ACHN (cell line): ENCODE data around the gene SLC19A3.
"Not testable (repeated sequence)": the region's sequence is repeated elsewhere in the genome, so short reads cannot be mapped to it uniquely, and the experiment has no call there.

Source experiments
- DNase-seq: peaks from one replicate; pipeline ENCODE4 v3.0.0-alpha.2; 2015
- in situ Hi-C: cut with HindIII; loops from 2 replicates; pipeline ENCODE4 v1.10.0; 2017; ENCODE audit warnings: low sequenced_read_pairs, low pct_ligation_motif_present, low pct_unique_long_range_greater_than_20kb

The SLC19A3 gene

DNA sequence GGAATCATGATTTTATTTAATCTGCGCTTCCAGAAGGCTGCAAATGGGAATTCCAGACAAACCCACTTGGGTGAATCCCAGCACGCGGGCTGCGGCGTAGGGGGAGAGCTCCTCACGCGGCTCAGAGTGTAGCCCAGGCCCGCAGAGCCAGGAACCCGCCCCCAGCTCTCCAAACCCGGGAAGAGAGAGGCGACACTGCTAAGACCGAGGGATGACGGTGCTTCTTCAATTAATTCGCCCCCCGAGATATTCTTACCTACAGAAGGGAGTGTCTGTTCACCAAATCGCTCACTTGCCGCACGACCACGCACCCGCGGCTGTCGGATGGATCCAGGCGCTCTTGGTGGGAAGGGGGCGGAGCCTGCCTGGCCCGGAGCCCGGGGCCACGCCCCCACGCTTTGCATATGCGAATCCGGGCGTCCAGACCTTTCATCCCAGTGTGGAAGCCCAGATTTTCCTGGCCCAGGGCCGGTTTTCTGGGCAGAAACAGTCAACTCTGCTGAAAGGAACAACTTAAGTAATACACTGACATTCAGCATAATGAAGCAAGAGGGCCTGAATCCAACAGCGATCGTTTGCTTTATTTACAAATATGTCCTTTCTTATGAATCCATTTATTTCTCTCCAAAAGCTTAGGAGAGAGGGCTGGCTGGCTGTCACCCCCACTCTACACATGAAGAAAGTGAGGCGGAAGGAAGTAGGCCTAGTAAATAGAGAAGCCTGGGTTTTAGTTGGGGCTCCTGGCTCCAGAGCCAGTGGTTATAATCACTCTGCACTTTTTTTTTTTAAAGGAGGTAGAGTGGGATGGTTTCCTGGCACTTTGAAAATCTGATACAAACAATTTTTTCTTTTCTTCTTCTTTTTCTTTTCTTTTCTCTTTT is at the start of gene SLC19A3:
Gene SLC19A3, minus strand, starts transcription at position 342 of the 881 bp plus-strand sequence. CDS start 15,710 bp downstream, outside the sequence.
- DNase-seq: peak; percentile 81
- in situ Hi-C loops: no loop called here

GRCh38 chr2:227766373-227766883 is 48.6 kb upstream of the SLC19A3 start:
- DNase-seq: peak; percentile 88
- in situ Hi-C loops: no loop called here

DNA sequence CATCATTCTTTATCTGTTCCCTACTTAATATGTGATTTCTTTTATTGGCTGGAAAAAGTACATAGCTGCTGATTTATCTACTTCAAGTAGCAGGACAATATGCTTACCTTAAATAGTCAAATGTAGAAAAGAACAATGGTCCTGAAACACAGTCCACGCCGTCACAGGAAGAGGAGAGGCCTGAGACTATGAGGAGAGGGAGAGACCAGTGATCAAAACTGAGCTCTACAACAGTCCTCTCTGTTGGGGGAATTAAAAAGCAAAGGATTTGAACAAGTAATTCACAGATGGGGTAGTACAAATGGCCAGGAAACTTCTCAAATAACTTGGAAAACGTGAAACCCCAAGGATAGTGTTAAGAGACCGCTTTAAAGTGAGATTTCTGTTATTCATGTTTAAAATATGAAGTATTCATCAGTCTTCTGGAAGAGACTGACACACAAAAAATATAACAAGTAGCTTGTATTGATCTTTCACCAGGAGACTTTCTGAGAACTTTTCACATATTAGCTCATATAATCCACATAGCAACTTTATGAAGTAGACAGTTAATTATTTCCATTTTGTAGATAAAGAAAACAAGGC is 48.1 kb upstream of the SLC19A3 start:
- in situ Hi-C loops: no loop called here
- no peak for DNase-seq

DNA sequence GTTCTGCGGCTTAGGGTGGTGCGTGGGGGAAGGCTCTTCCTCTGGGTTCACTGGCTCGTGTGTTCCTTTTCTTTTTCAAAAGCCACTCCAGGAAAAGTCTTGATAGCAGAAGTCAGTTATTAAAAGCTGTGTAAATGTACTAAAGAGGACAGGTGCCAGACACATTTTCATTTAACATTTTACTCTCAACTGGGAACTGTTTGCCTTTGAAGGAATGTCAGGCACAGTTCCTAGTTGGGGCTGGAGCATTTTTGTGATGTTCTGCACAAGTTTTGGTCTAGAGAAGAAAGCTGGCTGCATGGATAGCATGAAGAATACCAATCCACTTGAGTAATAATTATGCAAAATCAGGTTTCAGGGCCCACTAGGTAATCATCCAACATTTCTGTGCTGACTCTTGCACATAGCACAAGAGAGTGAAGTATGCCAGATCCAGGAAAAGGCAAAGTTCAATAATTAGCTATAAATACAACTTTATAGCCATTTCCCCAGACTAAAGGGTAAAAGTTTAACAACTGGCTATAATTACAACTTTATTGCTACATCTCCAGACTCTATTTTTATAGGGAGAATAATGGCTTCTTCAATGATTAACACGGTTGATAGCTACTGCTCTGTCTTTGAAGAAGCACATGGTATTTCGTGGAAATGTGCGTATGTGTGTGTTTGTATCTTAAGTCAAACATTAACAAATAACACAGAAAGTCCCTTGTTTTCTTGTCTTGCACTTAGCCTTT is 44.1 kb upstream of the SLC19A3 start:
- peak; percentile 79 for DNase-seq
- in situ Hi-C loops: no loop called here

DNA sequence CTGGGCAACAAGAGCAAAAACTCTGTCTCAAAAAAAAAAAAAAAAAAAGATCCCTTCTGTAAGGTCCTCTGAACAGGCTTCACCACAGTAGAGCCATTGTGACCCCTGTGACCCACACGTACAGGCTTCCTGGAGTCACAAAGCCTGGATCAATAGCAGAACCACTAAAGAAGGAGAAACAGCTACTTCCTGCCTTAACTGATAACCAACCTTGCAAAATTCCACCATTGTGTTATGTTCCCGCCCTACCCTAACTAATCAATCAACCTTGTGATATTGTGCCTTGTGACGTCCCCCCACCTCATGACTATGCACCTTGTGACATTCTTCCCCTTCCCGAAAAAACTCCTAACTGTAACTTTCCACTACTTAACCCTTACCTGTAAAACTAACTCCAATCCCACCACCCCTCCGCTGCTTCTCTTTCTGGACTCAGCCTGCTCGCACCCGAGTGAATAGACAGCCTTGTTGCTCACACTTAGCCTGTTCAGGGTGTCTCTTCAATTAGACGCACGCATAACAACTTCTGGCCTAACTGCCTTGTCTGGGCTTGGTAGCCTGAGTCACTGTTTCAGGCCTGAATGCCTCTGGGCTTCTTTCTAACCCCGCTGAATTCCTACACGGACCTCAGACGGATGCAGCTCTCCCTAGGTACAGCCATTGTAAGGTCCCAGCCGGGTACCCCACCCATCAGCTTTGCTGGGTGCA is 41.7 kb upstream of the SLC19A3 start:
- peak; percentile 90 for DNase-seq
- in situ Hi-C loops: no loop called here

DNA sequence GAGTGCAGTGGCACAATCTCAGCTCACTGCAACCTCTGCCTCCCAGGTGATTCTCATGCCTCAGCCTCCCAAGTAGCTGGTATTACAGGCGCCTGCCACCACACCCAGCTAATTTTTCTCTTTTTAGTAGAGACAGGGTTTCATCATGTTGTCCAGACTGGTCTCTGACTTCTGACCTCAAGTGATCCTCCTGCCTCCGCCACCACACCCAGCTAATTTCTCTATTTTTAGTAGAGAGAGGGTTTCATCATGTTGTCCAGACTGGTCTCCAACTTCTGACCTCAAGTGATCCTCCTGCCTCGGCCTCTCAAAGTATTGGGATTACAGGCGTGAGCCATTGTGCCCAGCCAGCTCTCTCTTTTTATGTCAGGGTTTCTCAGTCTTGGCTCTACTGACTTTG is 38.4 kb upstream of the SLC19A3 start:
- DNase-seq, in situ Hi-C loops: not testable (repeated sequence)

GRCh38 chr2:227748079-227748478 is 30.3 kb upstream of the SLC19A3 start:
- DNase-seq: peak; percentile 23
- in situ Hi-C loops: no loop called here

GRCh38 chr2:227745594-227745993 is 27.8 kb upstream of the SLC19A3 start, which contains the start of gene SCYGR8:
SCYGR8 (plus strand) TSS chr2:227745894; CDS start chr2:227745894, 0 bp downstream.
- no peak for DNase-seq
- in situ Hi-C loops: no loop called here

- in situ Hi-C loops: not testable (repeated sequence)
- peak; percentile 48 for DNase-seq
Measured at GRCh38 chr2:227740705-227741104, 22.9 kb upstream of the SLC19A3 start.

DNA sequence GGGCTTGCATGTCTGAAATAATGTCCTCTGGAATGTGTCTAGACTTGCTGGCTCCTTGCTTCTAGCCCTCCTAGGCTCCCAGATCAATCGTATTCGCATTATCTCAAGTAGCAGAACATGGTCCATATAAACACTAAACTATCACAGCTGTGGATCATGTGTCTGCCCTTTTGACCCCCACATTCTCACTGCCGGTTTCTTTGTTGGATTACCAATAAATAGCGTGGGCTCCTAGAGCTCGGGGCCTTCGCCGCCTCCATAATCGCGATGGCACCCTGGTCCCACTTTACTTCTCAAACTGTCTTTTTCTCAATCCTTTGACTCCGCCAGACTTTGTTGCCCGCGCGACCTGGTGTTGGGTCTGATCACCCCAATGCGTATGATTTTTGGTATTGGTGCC is 21.5 kb upstream of the SLC19A3 start:
- no peak for DNase-seq
- in situ Hi-C loops: no loop called here

DNA sequence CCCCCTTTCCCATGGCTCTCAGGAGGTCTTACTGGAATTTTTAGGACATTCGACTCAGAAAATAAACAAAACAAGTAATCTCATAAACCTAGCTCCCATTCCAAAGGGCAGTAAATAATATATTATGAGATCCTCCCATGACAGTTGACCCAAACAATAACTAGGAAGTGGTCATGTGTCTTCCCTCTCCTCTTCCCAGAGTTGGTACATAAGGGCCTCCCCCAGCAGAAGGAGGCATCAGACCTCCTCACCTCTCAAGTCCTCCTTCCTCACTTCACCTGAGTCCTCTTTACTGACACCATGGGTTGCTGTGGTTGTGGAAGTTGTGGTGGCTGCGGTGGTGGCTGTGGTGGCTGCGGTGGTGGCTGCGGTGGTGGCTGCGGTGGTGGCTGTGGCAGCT is 10.2 kb upstream of the SLC19A3 start, which contains the start of gene SCYGR7:
Gene SCYGR7, plus strand, starts transcription at position 301 of the 400 bp plus-strand sequence. Its CDS starts 0 bp downstream, at position 301.
- in situ Hi-C loops: no loop called here
- no peak for DNase-seq

DNA sequence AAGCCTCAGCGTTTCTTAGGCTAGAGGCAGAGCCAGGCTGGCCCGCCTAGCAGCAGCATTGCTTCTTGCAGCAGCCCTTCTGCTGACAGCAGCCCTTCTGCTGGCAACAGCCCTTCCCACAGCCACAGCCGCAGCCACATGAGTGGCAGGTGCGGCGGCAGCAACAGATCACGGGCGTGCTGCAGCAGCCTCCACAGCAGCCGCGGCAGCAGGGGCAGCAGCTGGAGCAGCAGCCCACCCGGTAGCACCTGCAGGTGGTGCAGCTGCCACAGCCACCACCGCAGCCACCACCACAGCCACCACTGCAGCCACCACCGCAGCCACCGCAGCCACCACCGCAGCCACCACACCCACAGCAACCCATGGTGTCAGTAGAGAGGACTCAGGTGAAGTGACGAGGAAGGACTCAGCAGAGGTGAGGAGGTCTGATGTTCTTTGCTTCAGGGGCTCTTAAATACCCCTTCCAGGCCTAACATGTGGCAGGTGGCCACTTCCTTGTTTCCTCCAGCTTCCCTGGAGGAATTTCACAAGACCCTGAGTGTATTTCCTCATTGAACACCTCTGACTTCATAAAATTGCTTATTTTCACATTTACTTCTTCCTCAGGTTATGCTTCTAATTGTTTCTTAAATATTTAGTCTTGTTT is 6.7 kb upstream of the SLC19A3 start, which contains the start of gene SCYGR6:
Gene SCYGR6, minus strand, starts transcription at position 364 of the 646 bp plus-strand sequence. Its CDS starts 0 bp downstream, at position 364.
- in situ Hi-C loops: no loop called here
- DNase-seq: no peak

- in situ Hi-C loops, DNase-seq: not testable (repeated sequence)
Measured at GRCh38 chr2:227722821-227723220, 5.0 kb upstream of the SLC19A3 start.

DNA sequence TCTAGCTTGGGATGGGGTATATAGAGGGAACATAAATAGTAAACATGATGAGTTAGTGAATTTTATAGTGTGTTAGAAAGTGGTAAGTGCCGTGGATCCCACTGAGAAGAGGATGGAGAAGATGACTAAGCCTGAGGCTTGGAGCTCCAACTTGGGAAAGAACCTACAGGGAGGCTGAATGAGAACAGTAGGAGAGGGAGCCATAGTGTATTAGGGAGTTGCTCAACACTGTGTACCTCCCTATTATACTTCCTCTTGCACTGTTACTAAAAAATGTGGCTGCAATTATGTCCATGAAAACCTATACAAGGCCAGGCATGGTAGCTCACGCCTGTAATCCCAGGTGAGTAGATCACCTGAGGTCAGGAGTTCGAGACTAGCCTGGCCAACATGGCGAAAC is 2.9 kb upstream of the SLC19A3 start:
- in situ Hi-C loops: no loop called here

GRCh38 chr2:227719641-227720040 is 1.8 kb upstream of the SLC19A3 start:
- DNase-seq: no peak
- in situ Hi-C loops: no loop called here

More for the DNA sequence above, 2.9 kb upstream of the SLC19A3 start:
- no peak for DNase-seq

GRCh38 chr2:227716501-227716900 is 1.3 kb downstream of the SLC19A3 start:
- no peak for DNase-seq
- in situ Hi-C loops: no loop called here

GRCh38 chr2:227713291-227713690 is 4.5 kb downstream of the SLC19A3 start:
- DNase-seq: no peak

GRCh38 chr2:227710986-227711385 is 6.8 kb downstream of the SLC19A3 start:
- in situ Hi-C loops: no loop called here

More at GRCh38 chr2:227713291-227713690, 4.5 kb downstream of the SLC19A3 start:
- in situ Hi-C loops: no loop called here

More at GRCh38 chr2:227710986-227711385, 6.8 kb downstream of the SLC19A3 start:
- DNase-seq: no peak
